ENCODE measurements around the gene RBM8A. TPM values are rescaled to one million over a fixed set of nuclear protein-coding genes. Genes with fewer than 3 reads are reported as not detected.
"Not testable (repeated sequence)": the region's sequence is repeated elsewhere in the genome, so short reads cannot be mapped to it uniquely, and the experiment has no call there.

The RBM8A gene
- total and polyA plus RNA-seq, 9 of the 15 experiments (the other 6 are each of a cell fraction or from before 2014, with no cell fraction given): 215 to 1,035 (median 291) TPM

DNA sequence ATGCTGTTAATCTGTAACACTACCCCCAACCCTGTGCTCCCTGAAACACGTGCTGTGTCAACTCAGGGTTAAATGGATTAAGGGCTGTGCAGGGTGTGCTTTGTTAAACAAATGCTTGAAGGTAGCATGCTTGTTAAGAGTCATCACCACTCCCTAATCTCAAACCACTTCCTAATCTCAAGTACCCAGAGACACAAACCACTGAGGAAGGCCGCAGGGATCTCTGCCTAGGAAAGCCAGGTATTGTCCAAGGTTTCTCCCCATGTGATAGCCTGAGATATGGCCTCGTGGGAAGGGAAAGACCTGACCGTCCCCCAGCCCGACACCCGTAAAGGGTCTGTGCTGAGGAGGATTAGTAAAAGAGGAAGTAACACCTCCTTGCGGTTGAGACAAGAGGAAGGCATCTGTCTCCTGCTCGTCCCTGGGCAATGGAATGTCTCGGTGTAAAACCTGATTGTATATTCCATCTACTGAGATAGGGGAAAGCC lies 5.3 kb upstream of the RBM8A start (continued):
- TF ChIP-seq ZSCAN32 (CRISPR knock-in tag; IDR thresholded peaks at IDR 0.05): peak; percentile 77
- TF ChIP-seq ELF4 (CRISPR knock-in tag; IDR thresholded peaks at IDR 0.05): peak; percentile 83; the same call in 1 of the 2 replicates
- peak; percentile 32 for TF ChIP-seq HMGN3 (IDR thresholded peaks at IDR 0.05; ENCODE audit: borderline replicate concordance, extremely low read depth, insufficient read length, low read depth, low read length)
- TF ChIP-seq JUND (IDR thresholded peaks at IDR 0.05; ENCODE audit: borderline replicate concordance, low read depth, low read length): peak; percentile 64
- not testable (repeated sequence) for TF ChIP-seq JUND (tag; IDR thresholded peaks at IDR 0.05; ENCODE audit: borderline replicate concordance, low read depth, low read length); NR2C1 (IDR thresholded peaks at IDR 0.05)
- TF ChIP-seq, protein P1, sequence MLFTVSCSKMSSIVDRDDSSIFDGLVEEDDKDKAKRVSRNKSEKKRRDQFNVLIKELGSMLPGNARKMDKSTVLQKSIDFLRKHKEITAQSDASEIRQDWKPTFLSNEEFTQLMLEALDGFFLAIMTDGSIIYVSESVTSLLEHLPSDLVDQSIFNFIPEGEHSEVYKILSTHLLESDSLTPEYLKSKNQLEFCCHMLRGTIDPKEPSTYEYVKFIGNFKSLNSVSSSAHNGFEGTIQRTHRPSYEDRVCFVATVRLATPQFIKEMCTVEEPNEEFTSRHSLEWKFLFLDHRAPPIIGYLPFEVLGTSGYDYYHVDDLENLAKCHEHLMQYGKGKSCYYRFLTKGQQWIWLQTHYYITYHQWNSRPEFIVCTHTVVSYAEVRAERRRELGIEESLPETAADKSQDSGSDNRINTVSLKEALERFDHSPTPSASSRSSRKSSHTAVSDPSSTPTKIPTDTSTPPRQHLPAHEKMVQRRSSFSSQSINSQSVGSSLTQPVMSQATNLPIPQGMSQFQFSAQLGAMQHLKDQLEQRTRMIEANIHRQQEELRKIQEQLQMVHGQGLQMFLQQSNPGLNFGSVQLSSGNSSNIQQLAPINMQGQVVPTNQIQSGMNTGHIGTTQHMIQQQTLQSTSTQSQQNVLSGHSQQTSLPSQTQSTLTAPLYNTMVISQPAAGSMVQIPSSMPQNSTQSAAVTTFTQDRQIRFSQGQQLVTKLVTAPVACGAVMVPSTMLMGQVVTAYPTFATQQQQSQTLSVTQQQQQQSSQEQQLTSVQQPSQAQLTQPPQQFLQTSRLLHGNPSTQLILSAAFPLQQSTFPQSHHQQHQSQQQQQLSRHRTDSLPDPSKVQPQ (CRISPR knock-in tag; IDR thresholded peaks at IDR 0.05; ENCODE audit: borderline replicate concordance): peak; percentile 7; the same call in 1 of the 2 replicates
- peak; percentile 79 for TF ChIP-seq ETV1 (tag; conservative IDR thresholded peaks at IDR 0.05; ENCODE audit: low read depth)
- peak; percentile 98 for TF ChIP-seq CBFA2T3 (IDR thresholded peaks at IDR 0.05)
- TF ChIP-seq MTA3 (IDR thresholded peaks at IDR 0.05; ENCODE audit: borderline replicate concordance): peak; percentile 90; the same call in 1 of the 2 replicates
- TF ChIP-seq, protein P2, sequence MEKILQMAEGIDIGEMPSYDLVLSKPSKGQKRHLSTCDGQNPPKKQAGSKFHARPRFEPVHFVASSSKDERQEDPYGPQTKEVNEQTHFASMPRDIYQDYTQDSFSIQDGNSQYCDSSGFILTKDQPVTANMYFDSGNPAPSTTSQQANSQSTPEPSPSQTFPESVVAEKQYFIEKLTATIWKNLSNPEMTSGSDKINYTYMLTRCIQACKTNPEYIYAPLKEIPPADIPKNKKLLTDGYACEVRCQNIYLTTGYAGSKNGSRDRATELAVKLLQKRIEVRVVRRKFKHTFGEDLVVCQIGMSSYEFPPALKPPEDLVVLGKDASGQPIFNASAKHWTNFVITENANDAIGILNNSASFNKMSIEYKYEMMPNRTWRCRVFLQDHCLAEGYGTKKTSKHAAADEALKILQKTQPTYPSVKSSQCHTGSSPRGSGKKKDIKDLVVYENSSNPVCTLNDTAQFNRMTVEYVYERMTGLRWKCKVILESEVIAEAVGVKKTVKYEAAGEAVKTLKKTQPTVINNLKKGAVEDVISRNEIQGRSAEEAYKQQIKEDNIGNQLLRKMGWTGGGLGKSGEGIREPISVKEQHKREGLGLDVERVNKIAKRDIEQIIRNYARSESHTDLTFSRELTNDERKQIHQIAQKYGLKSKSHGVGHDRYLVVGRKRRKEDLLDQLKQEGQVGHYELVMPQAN (IDR thresholded peaks at IDR 0.05; ENCODE audit: borderline replicate concordance): peak; percentile 46; the same call in 1 of the 2 replicates
- peak; percentile 92 for TF ChIP-seq SMARCC2 (IDR thresholded peaks at IDR 0.05; ENCODE audit: low read depth)
- TF ChIP-seq KLF16 (IDR thresholded peaks at IDR 0.05): peak; percentile 93
- TF ChIP-seq, protein P3, sequence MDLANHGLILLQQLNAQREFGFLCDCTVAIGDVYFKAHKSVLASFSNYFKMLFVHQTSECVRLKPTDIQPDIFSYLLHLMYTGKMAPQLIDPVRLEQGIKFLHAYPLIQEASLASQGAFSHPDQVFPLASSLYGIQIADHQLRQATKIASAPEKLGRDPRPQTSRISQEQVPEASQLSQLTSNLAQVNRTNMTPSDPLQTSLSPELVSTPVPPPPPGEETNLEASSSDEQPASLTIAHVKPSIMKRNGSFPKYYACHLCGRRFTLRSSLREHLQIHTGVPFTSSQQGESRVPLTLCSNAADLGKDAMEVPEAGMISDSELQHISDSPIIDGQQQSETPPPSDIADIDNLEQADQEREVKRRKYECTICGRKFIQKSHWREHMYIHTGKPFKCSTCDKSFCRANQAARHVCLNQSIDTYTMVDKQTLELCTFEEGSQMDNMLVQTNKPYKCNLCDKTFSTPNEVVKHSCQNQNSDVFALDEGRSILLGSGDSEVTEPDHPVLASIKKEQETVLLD (IDR thresholded peaks at IDR 0.05): peak; percentile 58; the same call in 1 of the 2 replicates
- TF ChIP-seq GABPA (tag; conservative IDR thresholded peaks at IDR 0.05; ENCODE audit: low read depth): peak; percentile 32; the same call in 1 of the 2 replicates
- 0 out of 2 replicates have a peak, but pooled peaks have one; percentile 40 for TF ChIP-seq KHSRP (IDR thresholded peaks at IDR 0.05)
- TF ChIP-seq NR2C1 (tag; IDR thresholded peaks at IDR 0.05): peak; percentile 61
- TF ChIP-seq, protein P4, sequence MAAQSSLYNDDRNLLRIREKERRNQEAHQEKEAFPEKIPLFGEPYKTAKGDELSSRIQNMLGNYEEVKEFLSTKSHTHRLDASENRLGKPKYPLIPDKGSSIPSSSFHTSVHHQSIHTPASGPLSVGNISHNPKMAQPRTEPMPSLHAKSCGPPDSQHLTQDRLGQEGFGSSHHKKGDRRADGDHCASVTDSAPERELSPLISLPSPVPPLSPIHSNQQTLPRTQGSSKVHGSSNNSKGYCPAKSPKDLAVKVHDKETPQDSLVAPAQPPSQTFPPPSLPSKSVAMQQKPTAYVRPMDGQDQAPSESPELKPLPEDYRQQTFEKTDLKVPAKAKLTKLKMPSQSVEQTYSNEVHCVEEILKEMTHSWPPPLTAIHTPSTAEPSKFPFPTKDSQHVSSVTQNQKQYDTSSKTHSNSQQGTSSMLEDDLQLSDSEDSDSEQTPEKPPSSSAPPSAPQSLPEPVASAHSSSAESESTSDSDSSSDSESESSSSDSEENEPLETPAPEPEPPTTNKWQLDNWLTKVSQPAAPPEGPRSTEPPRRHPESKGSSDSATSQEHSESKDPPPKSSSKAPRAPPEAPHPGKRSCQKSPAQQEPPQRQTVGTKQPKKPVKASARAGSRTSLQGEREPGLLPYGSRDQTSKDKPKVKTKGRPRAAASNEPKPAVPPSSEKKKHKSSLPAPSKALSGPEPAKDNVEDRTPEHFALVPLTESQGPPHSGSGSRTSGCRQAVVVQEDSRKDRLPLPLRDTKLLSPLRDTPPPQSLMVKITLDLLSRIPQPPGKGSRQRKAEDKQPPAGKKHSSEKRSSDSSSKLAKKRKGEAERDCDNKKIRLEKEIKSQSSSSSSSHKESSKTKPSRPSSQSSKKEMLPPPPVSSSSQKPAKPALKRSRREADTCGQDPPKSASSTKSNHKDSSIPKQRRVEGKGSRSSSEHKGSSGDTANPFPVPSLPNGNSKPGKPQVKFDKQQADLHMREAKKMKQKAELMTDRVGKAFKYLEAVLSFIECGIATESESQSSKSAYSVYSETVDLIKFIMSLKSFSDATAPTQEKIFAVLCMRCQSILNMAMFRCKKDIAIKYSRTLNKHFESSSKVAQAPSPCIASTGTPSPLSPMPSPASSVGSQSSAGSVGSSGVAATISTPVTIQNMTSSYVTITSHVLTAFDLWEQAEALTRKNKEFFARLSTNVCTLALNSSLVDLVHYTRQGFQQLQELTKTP (IDR thresholded peaks at IDR 0.05; ENCODE audit: low read depth in 1 of 2, partially characterized antibody in 2 of 2): peak in 1 of 2 experiments; percentile 88
- TF ChIP-seq CTBP1 (IDR thresholded peaks at IDR 0.05; ENCODE audit: borderline replicate concordance): peak; percentile 99

Measured in K562 (cell line).